AG10803 (cell line): ENCODE measurements around the gene DYNLT4.

Experiments used
- DNase-seq: peaks from one replicate; pipeline ENCODE4 v3.0.0; 2010; ENCODE audit warnings: low read depth
- H3K4me3 ChIP-seq: 2 replicates; pipeline ENCODE4 v1.5.1; 2011; ENCODE audit warnings: mild to moderate bottlenecking, low read length, control low read depth
- CTCF ChIP-seq: conservative IDR thresholded peaks from 2 replicates; pipeline ENCODE4 v1.5.1; 2011; ENCODE audit warnings: mild to moderate bottlenecking, low read length, control low read depth, inconsistent platforms

Gene DYNLT4

DNA sequence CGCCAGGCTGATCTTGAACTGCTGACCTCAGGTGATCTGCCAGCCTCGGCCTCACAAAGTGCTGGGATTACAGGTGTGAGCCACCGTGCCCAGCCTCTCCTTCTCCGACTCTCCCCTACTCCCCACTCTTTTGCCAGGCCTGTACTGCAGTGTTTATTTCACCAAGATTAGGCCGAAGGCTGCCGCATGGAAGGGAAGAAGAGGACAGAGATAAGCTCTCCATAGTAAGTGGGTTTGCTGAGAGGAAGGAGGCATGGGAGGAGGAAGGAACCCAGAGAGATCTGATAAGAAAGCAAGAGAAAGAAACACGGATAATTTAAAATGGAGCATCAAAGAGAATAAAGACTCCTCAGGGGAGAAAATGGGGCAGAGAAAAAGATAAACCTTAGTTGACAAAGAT lies 27.2 kb upstream of the DYNLT4 start:
- TF ChIP-seq CTCF = no peak
- H3K4me3 ChIP-seq = no peak overlapping the region
- DNase-seq = no peak

- no peak overlapping the region for H3K4me3 ChIP-seq
- no peak for TF ChIP-seq CTCF
- no peak for DNase-seq
Observed at GRCh38 chr1:44832056-44832705, 25.0 kb upstream of the DYNLT4 start.

GRCh38 chr1:44831516-44831915 lies 24.4 kb upstream of the DYNLT4 start:
- no peak for TF ChIP-seq CTCF
- DNase-seq = no peak
- no peak overlapping the region for H3K4me3 ChIP-seq

DNA sequence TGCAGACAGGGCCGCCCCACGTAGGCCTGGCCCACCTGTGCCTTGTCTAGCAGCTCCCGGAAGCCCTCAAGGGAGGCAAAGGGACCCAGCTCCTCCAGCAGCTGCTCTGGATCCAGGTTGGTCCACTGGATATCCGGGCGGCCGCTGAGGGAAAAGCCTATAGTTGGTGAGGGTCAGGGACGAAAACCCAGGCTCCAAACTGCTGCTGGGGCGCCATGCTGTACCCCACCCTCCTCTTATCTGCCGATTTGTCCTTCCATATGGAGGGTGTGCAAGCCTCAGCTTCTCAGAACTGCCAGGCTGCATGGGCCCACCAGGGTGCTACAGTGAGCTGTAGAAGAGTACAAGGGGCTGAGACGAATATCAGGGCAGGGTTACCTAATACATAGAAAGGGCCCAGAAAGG lies 23.8 kb upstream of the DYNLT4 start:
- DNase-seq = no peak
- TF ChIP-seq CTCF = 0 out of 2 replicates have a peak, but pooled peaks have one; percentile 4
- H3K4me3 ChIP-seq = no peak overlapping the region

GRCh38 chr1:44829506-44830384 lies 22.6 kb upstream of the DYNLT4 start:
- no peak for TF ChIP-seq CTCF
- DNase-seq = no peak

GRCh38 chr1:44828841-44829440 lies 21.8 kb upstream of the DYNLT4 start:
- TF ChIP-seq CTCF = no peak
- DNase-seq = no peak
- H3K4me3 ChIP-seq = no peak overlapping the region

More at GRCh38 chr1:44829506-44830384, 22.6 kb upstream of the DYNLT4 start:
- H3K4me3 ChIP-seq = no peak overlapping the region
